Upper lobe of left lung (tissue), 6 donors: ENCODE data around the gene TMTC2. TPM values are rescaled to one million over a fixed set of nuclear protein-coding genes. Genes with fewer than 3 reads are reported as not detected.

ENCODE experiments used
- ATAC-seq, 2 donors: fragments of 200-7000 bp; cut with Tn5 transposase; one replicate each; pipeline ENCODE4 v1.9.1; 2022; ENCODE audit warnings: mild to moderate bottlenecking in 2 of 2, moderate library complexity in 2 of 2; ENCODE audit not compliant: low FRiP score in 2 of 2
- DNase-seq, 2 donors: peaks; one replicate each; pipeline ENCODE4 v3.0.0-alpha.2; 2019 to 2020
- H3K27ac ChIP-seq, 4 donors: fragments of 200-600 bp; sonication (generic); one replicate each; pipeline ENCODE4 v1.5.1; 2016 to 2019
- H3K27me3 ChIP-seq, 4 donors: fragments of 200-600 bp; sonication (generic); one replicate each; pipeline ENCODE4 v1.5.1; 2017 to 2019
- H3K36me3 ChIP-seq, 4 donors: fragments of 200-600 bp; sonication (generic); one replicate each; pipeline ENCODE4 v1.5.1; 2016 to 2019
- H3K4me1 ChIP-seq, 4 donors: fragments of 200-600 bp; sonication (generic); one replicate each; pipeline ENCODE4 v1.5.1; 2018 to 2019
- H3K4me3 ChIP-seq, 4 donors: fragments of 200-600 bp; sonication (generic); one replicate each; pipeline ENCODE4 v1.5.1; 2017 to 2019; ENCODE audit warnings: mild to moderate bottlenecking in 2 of 4, moderate library complexity in 1 of 4
- H3K9me3 ChIP-seq, 4 donors: fragments of 200-600 bp; sonication (generic); one replicate each; pipeline ENCODE4 v1.5.1; 2018 to 2019
- CTCF ChIP-seq, 6 experiments: fragments of 450-650 bp in 4 of 6; fragments of 200-600 bp in 2 of 6; sonication (generic) in 2 of 6; IDR thresholded peaks; one replicate each; pipeline ENCODE4 v1.5.1; 2016 to 2019; ENCODE audit warnings: antibody characterized with exemption in 6 of 6
- EP300 ChIP-seq, 4 donors: sonication (generic); formaldehyde crosslinking; IDR thresholded peaks; one replicate each; pipeline ENCODE4 v1.5.1; 2017; ENCODE audit warnings: antibody characterized with exemption in 4 of 4, control low read depth in 2 of 4
- POLR2A ChIP-seq, 4 donors: fragments of 450-650 bp; IDR thresholded peaks; one replicate each; pipeline ENCODE4 v1.5.1; 2016 to 2017; ENCODE audit warnings: antibody characterized with exemption in 4 of 4, mild to moderate bottlenecking in 2 of 4
- POLR2AphosphoS5 ChIP-seq, 2 donors: sonication (generic); formaldehyde crosslinking; IDR thresholded peaks; one replicate each; pipeline ENCODE4 v1.5.1; 2017; ENCODE audit warnings: antibody characterized with exemption in 2 of 2
- WGBS, 2 donors: methylation state at CpG; one replicate each; pipeline ENCODE4 v1.1.5; 2017 to 2018; 5-methylcytosine and 5-hydroxymethylcytosine counted together
- total RNA-seq, 6 donors: library from RNA; depleted of rRNA in 4 of 6; stranded (reverse); fragments of >200 nt in 4 of 6; gene quantifications; one replicate each; pipeline versions ENCODE4 v1.1.0 to v1.2.1, GENCODE V29; 2016 to 2021
- donor health status: DM: no; HTN: no; CAD: no; lungs with moderate emphysema.
- donor health status: DM: no; HTN: yes; CAD: no; lungs with severe emphysema.

Gene TMTC2
- total RNA-seq, 6 donors from 2014 or later = 21.2 to 37.7 (median 26.8) TPM

- ATAC-seq (no peak), DNase-seq (no peak)
- no peak overlapping the region for H3K4me3 ChIP-seq
- H3K4me1 ChIP-seq = peaks cover 0 to 14% (median 11%) of the 10 kb centered on the region in 4 donors
- H3K27ac ChIP-seq = no peak overlapping the region
- 44 to 95% methylated on average over 1 of the region's 1 CpG for whole genome bisulfite sequencing, 2 donors
- no peaks in the 10 kb centered on the region for H3K27me3 ChIP-seq
- TF ChIP-seq POLR2AphosphoS5 (IDR thresholded peaks at IDR 0.05) = no peak
- no peak for TF ChIP-seq EP300 (IDR thresholded peaks at IDR 0.05)
- TF ChIP-seq CTCF (IDR thresholded peaks at IDR 0.05) = no peak
- no peak for TF ChIP-seq POLR2A (IDR thresholded peaks at IDR 0.05)
- H3K9me3 ChIP-seq = no peaks in the 10 kb centered on the region
- H3K36me3 ChIP-seq = no peaks in the 10 kb centered on the region
Measured at GRCh38 chr12:82682326-82682725, 4.4 kb upstream of the TMTC2 start.

- TF ChIP-seq POLR2AphosphoS5 (IDR thresholded peaks at IDR 0.05) = no peak
- no peak for TF ChIP-seq EP300 (IDR thresholded peaks at IDR 0.05)
- no peak for TF ChIP-seq POLR2A (IDR thresholded peaks at IDR 0.05)
- TF ChIP-seq CTCF (IDR thresholded peaks at IDR 0.05) = no peak
- ATAC-seq = no peak
- Histone ChIP-seq H3K36me3 (no peaks in the 10 kb centered on the region), H3K27me3 (no peaks in the 10 kb centered on the region), H3K27ac (no peak overlapping the region), H3K4me1 (peaks cover 0 to 15% (median 11%) of the 10 kb centered on the region in 4 donors), H3K4me3 (no peak overlapping the region), H3K9me3 (no peaks in the 10 kb centered on the region)
- WGBS, 2 donors = 12 to 26% methylated on average over 4 of the region's 4 CpGs
- no peak for DNase-seq
Measured at GRCh38 chr12:82682851-82683261, 3.9 kb upstream of the TMTC2 start.

GRCh38 chr12:82685790-82686167 is 927 bp upstream of the TMTC2 start:
- peak; percentile 91 to 95 for ATAC-seq
- peak in 1 of 2 donors; percentile 99 for DNase-seq
- Histone ChIP-seq H3K4me3 (peak overlapping the region; percentile 64 to 94 (median 86)), H3K36me3 (no peaks in the 10 kb centered on the region), H3K9me3 (no peaks in the 10 kb centered on the region), H3K4me1 (peaks cover 6 to 29% (median 23%) of the 10 kb centered on the region in 4 donors), H3K27me3 (no peaks in the 10 kb centered on the region), H3K27ac (peak overlapping the region; percentile 87 to 94 (median 91))
- TF ChIP-seq POLR2A (IDR thresholded peaks at IDR 0.05) = no peak
- peak; percentile 73 to 94 (median 91) for TF ChIP-seq CTCF (IDR thresholded peaks at IDR 0.05)
- TF ChIP-seq EP300 (IDR thresholded peaks at IDR 0.05) = no peak
- TF ChIP-seq POLR2AphosphoS5 (IDR thresholded peaks at IDR 0.05) = peak in 1 of 2 donors; percentile 44
- 0 to 1% methylated on average over 3 to 11 of the region's 11 CpGs for WGBS, 2 donors

- ATAC-seq = peak; percentile 82 to 84
- Histone ChIP-seq H3K27me3 (no peaks in the 10 kb centered on the region), H3K4me3 (peak overlapping the region; percentile 64 to 94 (median 86)), H3K9me3 (no peaks in the 10 kb centered on the region), H3K27ac (peak overlapping the region; percentile 87 to 94 (median 91)), H3K4me1 (peaks cover 6 to 33% (median 22%) of the 10 kb centered on the region in 4 donors), H3K36me3 (no peaks in the 10 kb centered on the region)
- WGBS, 2 donors = 0 to 1% methylated on average over 50 to 63 of the region's 75 CpGs
- peak; percentile 71 to 92 for DNase-seq
- no peak for TF ChIP-seq POLR2A (IDR thresholded peaks at IDR 0.05)
- TF ChIP-seq POLR2AphosphoS5 (IDR thresholded peaks at IDR 0.05) = peak in 1 of 2 donors; percentile 17
Measured at GRCh38 chr12:82687021-82688011, 610 bp downstream of the TMTC2 start.

GRCh38 chr12:82688035-82688501 is 1.4 kb downstream of the TMTC2 start:
- no peak for DNase-seq
- Histone ChIP-seq H3K4me3 (peak overlapping the region; percentile 64 to 94 (median 86)), H3K4me1 (peaks cover 6 to 25% (median 17%) of the 10 kb centered on the region in 4 donors), H3K27me3 (no peaks in the 10 kb centered on the region), H3K36me3 (no peaks in the 10 kb centered on the region), H3K9me3 (no peaks in the 10 kb centered on the region), H3K27ac (peak overlapping the region; percentile 87 to 94 (median 91))
- WGBS, 2 donors = 5 to 9% methylated on average over 12 of the region's 12 CpGs
- TF ChIP-seq POLR2A (IDR thresholded peaks at IDR 0.05) (no peak), CTCF (IDR thresholded peaks at IDR 0.05) (no peak), EP300 (IDR thresholded peaks at IDR 0.05) (no peak), POLR2AphosphoS5 (IDR thresholded peaks at IDR 0.05) (no peak)
- no peak for ATAC-seq
